Motor neuron (in vitro differentiated cells): ENCODE results near the gene MNX1. TPM values are rescaled to one million over a fixed set of nuclear protein-coding genes. Genes with fewer than 3 reads are reported as not detected.
A peak's percentile ranks its signal among the peaks of the same experiment; 100 is the strongest.

ENCODE experiments used
- ATAC-seq, 8 experiments: fragments of 200-7000 bp; cut with Tn5 transposase; replicated peaks in 6 of 8; 2 replicates each; pipeline ENCODE4 v1.8.0; 2021; ENCODE audit warnings: mild to moderate bottlenecking in 8 of 8, moderate library complexity in 8 of 8
- H3K27ac ChIP-seq, 2 donors: fragments of 250-450 bp; sonication (Bioruptor Pico); 2 replicates each; pipeline ENCODE4 v1.9.0; 2021; ENCODE audit warnings: antibody characterized with exemption in 2 of 2, mild to moderate bottlenecking in 2 of 2, moderate library complexity in 1 of 2
- H3K4me1 ChIP-seq, 2 donors: fragments of 250-450 bp; sonication (Bioruptor Pico); replicated peaks in 1 of 2; 2 replicates each; pipeline ENCODE4 v1.6.1; 2021; ENCODE audit warnings: antibody characterized with exemption in 2 of 2, mild to moderate bottlenecking in 2 of 2, moderate library complexity in 1 of 2
- H3K4me3 ChIP-seq, 5 donors: fragments of 250-450 bp; sonication (Bioruptor Pico); 2 replicates each; pipeline ENCODE4 v1.9.0; 2021; ENCODE audit warnings: antibody characterized with exemption in 5 of 5, mild to moderate bottlenecking in 5 of 5, moderate library complexity in 4 of 5
- WGBS, 10 experiments: fragments of 450-650 bp; shearing (Covaris generic); methylation state at CpG; one replicate each; pipeline ENCODE4 v1.0.0; 2022; 5-methylcytosine and 5-hydroxymethylcytosine counted together
- in situ Hi-C, 9 experiments: fragments of 400-800 bp; cut with MboI; loops; one replicate each; pipeline ENCODE4 v1.15.0; 2021; ENCODE audit warnings: low sequenced_read_pairs in 9 of 9, low pct_unique_long_range_greater_than_20kb in 2 of 9; ENCODE audit not compliant: unreplicated experiment in 9 of 9
- total RNA-seq, 8 experiments: library from RNA; unstranded; fragments of 300-600 nt; gene quantifications; 2 replicates each; pipeline versions ENCODE4 v1.2.3 to v1.2.4, GENCODE V29; 2022

The MNX1 gene
- total RNA-seq, 8 experiments from 2014 or later: 0.36 to 14.8 (median 4.3) TPM

DNA sequence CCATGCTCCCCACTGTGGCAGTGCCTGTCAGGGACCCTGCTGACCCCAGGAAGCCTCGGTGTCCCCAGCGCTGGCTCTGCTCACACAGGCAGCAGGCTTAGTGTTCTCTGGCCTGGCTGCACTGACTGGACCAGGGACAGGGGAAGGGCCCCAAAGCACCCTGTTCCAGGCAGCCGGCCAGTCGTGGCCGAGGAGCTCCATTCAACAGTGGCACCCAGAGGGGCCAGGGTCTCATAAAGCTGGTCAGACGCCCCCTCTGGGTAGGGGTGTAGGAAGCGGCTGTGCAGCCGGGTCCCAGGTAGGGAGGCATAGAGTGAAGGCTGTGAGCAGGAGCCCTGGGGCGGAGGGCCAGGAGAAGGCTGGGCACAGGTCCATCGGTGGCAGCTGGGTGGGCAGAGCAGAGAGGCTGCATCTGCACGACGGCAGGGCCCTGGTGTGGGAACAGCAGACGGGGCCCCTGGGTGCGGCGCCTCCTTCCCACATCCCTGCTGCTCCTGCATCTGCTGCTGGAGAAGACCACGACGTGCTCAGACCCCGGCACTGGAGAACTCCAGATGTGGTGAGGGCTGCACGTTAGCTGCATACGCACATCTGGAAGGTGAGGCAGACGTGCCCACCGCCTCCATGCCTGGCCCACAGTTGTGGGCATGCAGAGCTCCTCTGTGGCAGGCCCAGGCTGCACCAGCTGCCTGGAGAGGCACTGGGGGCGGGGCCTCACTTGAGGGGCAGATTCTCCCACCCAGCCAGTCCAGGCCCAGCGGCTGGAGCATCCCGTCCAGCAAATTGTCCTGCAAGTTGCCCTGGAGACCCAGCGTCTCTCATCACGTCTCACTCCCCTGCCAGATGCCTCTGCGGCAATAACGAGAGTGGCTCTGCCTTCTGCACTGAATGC lies 25.1 kb downstream of the MNX1 start:
- in situ Hi-C loops: no loop called here
- 36 to 71% (median 63%) methylated on average over 2 to 10 of the region's 29 CpGs; no CpG with 5 or more reads in 4 of the 10 experiments for WGBS, 10 experiments

DNA sequence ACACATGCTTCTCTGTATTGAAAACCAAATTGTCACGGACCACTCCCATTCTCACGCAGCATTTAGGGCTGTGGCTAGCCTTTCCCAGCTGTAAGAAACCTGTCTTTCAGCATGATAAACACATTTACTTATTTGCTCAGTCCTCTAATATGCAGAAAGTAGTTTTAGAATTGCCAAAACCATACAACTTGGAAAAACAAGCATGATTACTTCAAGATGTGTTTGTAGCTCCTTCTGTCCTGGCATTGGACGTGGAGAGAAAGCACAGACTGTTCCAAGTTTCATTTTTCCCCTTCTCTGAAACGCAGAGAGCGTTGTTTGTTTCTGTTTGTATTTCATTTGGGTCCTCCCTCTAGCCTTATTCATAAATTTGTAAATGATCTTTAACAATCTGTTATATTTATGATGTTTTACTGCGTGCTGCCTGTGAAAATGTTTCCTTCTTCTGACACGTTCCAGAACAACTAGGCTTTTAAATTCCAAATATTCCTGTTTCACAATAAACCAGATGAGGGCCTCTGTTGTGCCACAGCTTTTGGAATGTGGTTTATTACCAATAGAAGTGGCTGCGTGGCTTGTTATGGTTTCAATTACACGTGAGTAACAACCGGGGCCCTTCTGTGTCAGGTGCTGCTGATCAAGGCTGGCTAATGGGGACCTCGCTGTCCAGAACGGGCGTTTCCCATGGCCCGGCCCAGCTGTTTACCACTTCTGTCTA lies 26.1 kb downstream of the MNX1 start:
- no peak overlapping the region for H3K27ac ChIP-seq
- no peaks in the 10 kb centered on the region for H3K4me1 ChIP-seq
- 0 to 100% (median 80%) methylated on average over 2 to 14 of the region's 14 CpGs; no CpG with 5 or more reads in 1 of the 10 experiments for WGBS, 10 experiments
- H3K4me3 ChIP-seq: no peak overlapping the region
- in situ Hi-C loops: no loop called here
- peak in 3 of 8 experiments; percentile 82 to 91 (median 87) for ATAC-seq

More for the DNA sequence above, 25.1 kb downstream of the MNX1 start:
- Histone ChIP-seq H3K4me3 (no peak overlapping the region), H3K4me1 (no peaks in the 10 kb centered on the region), H3K27ac (no peak overlapping the region)
- peak in 3 of 8 experiments; percentile 22 to 86 (median 65) for ATAC-seq

DNA sequence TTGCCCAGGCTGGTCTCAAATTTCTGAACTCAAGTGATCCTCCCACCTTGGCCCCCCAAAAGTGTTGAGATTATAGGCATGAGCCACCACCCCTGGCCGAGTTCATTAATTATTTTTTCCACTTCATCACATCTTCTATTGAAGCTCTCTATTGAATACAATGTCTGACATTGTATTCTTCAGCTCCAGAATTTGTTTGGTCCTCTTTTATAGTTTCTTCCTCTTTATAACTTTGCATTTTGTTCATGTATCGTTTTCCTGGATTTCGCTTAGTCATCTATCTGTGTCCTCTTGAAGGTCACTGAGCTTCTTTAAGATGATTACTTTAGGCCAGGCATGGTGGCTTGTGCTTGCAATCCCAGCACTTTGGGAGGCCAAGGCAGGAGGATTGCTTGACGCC lies 30.8 kb downstream of the MNX1 start:
- H3K4me1 ChIP-seq: no peaks in the 10 kb centered on the region
- H3K27ac ChIP-seq: no peak overlapping the region
- WGBS, 10 experiments: 80 to 100% (median 93%) methylated on average over 1 to 4 of the region's 4 CpGs
- no peak for ATAC-seq
- in situ Hi-C loops: no loop called here
- no peak overlapping the region for H3K4me3 ChIP-seq

DNA sequence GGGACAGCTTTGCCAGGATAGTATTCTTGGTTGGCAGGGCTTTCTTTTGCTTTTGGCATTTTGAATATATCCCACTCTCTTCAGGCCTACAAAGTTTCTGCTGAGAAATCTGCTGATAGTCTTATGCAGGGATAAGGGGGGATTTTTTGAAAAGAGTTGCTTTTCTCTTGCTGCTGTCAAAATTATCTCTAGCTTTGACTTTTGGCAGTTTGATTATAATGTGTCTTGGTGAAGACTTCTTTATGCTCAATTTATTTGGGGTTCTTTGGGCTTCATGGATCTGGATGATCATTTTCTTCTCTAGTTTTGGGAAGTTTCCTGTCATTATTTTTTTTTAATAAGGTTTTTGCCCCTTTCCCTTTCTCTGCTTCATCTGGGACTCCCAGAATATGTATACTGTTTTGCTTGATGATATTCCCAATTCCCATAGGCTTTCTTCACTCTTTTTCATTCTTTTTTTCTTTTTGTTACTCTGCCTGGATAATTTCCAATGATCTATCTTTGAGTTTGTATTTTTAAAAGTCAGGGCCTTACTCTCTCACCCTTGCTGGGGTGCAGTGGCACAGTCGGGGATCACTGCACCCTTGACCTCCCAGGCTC lies 31.4 kb downstream of the MNX1 start:
- Histone ChIP-seq H3K4me1 (no peaks in the 10 kb centered on the region), H3K27ac (no peak overlapping the region), H3K4me3 (no peak overlapping the region)
- in situ Hi-C loops: no loop called here
- ATAC-seq: no peak
- WGBS, 10 experiments: 83 to 100% (median 89%) methylated on average over 1 of the region's 1 CpG; no CpG with 5 or more reads in 1 of the 10 experiments

DNA sequence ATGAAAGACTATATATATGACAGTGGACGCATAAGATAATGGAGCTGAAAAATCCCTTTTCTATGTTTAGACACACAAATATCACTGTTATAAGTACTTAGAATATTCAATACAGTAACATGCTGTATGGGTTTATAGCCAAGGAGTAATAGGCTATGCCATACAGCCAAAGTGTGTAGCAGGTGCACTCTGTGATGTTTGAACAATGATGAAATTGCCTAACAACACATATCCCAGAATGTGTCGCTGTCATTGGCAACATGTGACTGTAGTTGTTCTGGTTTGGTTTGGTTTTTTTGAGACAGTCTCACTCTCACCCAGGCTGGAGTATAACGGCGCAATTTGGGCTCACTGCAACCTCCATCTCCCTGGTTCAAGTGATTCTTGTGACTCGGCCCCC lies 34.8 kb downstream of the MNX1 start:
- in situ Hi-C loops: no loop called here
- 90 to 100% (median 100%) methylated on average over 1 to 5 of the region's 5 CpGs; no CpG with 5 or more reads in 1 of the 10 experiments for WGBS, 10 experiments
- ATAC-seq: no peak
- Histone ChIP-seq H3K4me1 (no peaks in the 10 kb centered on the region), H3K4me3 (no peak overlapping the region), H3K27ac (no peak overlapping the region)

DNA sequence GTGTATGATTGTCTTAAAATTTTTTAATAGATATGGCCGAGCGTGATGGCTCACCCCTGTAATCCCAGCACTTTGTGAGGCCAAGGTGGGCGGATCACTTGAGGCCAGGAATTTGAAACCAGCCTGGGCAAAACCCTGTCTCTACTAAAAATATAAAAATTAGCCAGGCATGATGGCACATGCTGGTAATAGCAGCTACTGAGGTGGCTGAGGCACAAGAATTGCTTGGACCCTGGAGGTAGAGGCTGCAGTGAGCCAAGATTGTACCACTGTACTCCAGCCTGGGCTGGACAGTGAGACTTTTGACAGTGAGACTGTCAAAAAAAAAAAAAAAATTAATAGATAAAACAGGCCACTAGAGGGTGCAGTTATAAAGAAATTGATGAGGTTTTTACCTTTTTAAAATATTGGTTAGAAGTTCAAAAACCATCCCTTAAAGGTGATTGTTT lies 40.5 kb downstream of the MNX1 start:
- in situ Hi-C loops: loop anchor here in 4 of 9 experiments (25.0 kb wide), 2 partner anchors 167 to 292 kb away; partner anchors contain the start of gene UBE3C (in 1 of the 4)

DNA sequence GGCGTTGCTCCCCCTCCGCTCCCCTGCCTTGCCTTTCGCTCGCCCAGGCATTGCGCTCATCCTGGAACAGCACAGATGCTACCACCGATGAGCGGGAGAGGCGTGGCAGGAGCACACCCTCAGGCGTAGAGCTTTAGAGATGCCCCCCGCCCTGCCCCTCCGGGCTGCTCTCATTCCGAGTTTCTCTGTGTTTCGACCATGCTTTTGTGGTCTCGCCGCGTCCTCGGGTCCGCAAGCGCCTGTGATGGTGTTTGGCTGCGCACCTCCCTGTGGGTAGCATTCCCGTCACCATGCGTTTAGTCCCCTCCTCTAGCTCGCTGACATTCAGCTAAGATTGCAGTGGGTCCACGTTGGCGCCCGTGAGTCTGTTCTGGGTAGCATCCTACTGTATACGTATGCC lies 42.3 kb downstream of the MNX1 start:
- no peak overlapping the region for H3K4me3 ChIP-seq
- WGBS, 10 experiments: 87 to 100% (median 95%) methylated on average over 2 to 22 of the region's 27 CpGs; no CpG with 5 or more reads in 3 of the 10 experiments
- in situ Hi-C loops: loop anchor here in 4 of 9 experiments (25.0 kb wide), 2 partner anchors 169 to 294 kb away; partner anchors contain the start of gene UBE3C (in 1 of the 4)
- no peaks in the 10 kb centered on the region for H3K4me1 ChIP-seq
- H3K27ac ChIP-seq: no peak overlapping the region
- ATAC-seq: no peak

More for the DNA sequence above, 40.5 kb downstream of the MNX1 start:
- no peak overlapping the region for H3K4me3 ChIP-seq
- H3K27ac ChIP-seq: no peak overlapping the region
- 70 to 100% (median 87%) methylated on average over 1 to 3 of the region's 3 CpGs; no CpG with 5 or more reads in 4 of the 10 experiments for WGBS, 10 experiments
- H3K4me1 ChIP-seq: no peaks in the 10 kb centered on the region
- ATAC-seq: peak in 5 of 8 experiments; percentile 21 to 76 (median 69)

DNA sequence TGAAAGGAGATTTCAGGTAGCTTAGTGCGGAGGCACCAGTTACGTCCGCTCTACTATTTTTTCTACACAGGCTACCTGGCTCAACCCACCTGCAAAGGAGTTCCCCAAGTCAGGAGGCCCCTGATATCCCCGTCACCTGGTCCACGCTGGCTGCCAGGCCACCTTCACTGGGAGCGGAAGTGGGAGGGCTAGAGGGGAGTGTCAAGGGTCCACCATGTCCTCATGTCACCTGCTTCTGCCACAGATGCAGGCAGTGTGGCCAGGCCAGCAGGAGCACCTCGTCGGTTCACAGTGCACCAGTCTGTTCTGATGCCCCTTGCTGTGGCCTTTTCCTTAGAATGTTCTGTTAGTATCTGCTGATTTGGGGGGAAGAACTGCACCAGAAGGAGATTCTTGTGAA lies 44.1 kb downstream of the MNX1 start:
- no peaks in the 10 kb centered on the region for H3K4me1 ChIP-seq
- H3K4me3 ChIP-seq: no peak overlapping the region
- no peak for ATAC-seq
- H3K27ac ChIP-seq: no peak overlapping the region
- in situ Hi-C loops: loop anchor here in 4 of 9 experiments (25.0 kb wide), 2 partner anchors 171 to 296 kb away; partner anchors contain the start of gene UBE3C (in 1 of the 4)
- 87 to 100% (median 99%) methylated on average over 1 to 7 of the region's 8 CpGs; no CpG with 5 or more reads in 4 of the 10 experiments for WGBS, 10 experiments

DNA sequence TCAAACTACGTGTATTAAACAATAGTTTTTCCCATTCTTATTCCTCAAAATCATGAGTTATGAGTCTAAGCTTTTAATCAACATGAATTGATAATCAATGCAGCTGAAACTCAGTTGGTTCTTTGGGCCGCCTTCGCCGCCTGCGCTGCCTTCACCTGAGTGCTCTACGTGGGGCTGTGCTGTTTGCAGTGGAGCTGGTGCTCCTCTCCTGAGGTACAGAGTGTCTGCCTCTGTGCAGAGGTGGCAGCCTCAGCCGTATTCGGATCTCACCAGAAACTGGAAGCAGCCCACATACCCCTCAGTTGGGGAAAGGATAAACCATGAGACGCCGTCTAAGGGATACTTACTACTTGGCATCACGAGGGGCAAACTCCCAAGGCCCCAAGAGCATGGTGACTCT lies 45.5 kb downstream of the MNX1 start:
- ATAC-seq: no peak
- in situ Hi-C loops: loop anchor here in 4 of 9 experiments (25.0 kb wide), 2 partner anchors 172 to 297 kb away; partner anchors contain the start of gene UBE3C (in 1 of the 4)
- WGBS, 10 experiments: 80 to 100% (median 98%) methylated on average over 1 to 9 of the region's 11 CpGs; no CpG with 5 or more reads in 4 of the 10 experiments

DNA sequence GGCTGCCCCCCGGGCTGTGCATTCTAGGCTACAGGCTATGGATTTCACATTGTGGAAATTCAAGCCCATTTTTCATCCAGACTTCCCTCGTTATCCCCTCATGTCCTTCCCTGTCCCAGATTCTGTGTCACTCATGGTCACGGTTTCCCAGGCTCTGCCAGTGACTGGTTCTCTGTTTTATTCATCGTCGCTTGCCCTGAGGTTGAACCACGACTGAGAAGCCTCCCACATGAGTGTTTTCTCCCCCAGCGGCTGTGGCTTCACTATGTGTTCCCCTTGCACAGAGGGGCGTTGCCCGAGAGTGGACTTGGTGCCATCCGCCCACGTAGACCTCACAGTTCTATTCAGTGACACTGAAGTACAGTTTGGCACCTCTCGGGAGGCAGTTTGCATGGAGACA lies 47.0 kb downstream of the MNX1 start:
- H3K4me3 ChIP-seq: no peak overlapping the region
- H3K4me1 ChIP-seq: no peaks in the 10 kb centered on the region
- in situ Hi-C loops: loop anchor here in 4 of 9 experiments (25.0 kb wide), 2 partner anchors 174 to 299 kb away; partner anchors contain the start of gene UBE3C (in 1 of the 4)
- WGBS, 10 experiments: 89 to 100% (median 96%) methylated on average over 1 to 12 of the region's 12 CpGs; no CpG with 5 or more reads in 4 of the 10 experiments
- no peak overlapping the region for H3K27ac ChIP-seq
- ATAC-seq: no peak

More for the DNA sequence above, 45.5 kb downstream of the MNX1 start:
- Histone ChIP-seq H3K4me3 (no peak overlapping the region), H3K27ac (no peak overlapping the region), H3K4me1 (no peaks in the 10 kb centered on the region)

DNA sequence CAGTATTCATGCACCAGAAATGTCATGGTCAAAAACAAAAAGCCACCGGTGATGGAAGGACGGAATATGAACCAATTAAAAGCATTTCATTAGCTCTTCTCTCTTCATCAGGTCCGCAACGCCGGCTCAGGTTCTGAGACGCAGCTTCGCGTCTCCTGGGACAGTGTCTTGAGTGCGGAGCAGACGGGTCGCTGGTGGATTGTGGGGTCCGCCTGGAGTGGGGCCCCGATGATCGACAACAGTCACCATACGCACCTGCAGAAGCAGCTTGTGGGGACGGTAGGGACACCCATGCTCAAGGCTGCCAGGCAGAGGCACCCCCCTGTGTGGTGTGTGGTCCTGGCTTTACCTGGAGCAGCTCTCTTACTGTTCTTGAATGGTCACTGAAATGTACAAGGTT lies 47.6 kb downstream of the MNX1 start:
- WGBS, 10 experiments: 94 to 100% (median 100%) methylated on average over 1 to 11 of the region's 16 CpGs; no CpG with 5 or more reads in 5 of the 10 experiments
- H3K4me3 ChIP-seq: no peak overlapping the region
- no peak for ATAC-seq
- in situ Hi-C loops: loop anchor here in 4 of 9 experiments (25.0 kb wide), 2 partner anchors 174 to 299 kb away; partner anchors contain the start of gene UBE3C (in 1 of the 4)
- no peak overlapping the region for H3K27ac ChIP-seq
- H3K4me1 ChIP-seq: no peaks in the 10 kb centered on the region

DNA sequence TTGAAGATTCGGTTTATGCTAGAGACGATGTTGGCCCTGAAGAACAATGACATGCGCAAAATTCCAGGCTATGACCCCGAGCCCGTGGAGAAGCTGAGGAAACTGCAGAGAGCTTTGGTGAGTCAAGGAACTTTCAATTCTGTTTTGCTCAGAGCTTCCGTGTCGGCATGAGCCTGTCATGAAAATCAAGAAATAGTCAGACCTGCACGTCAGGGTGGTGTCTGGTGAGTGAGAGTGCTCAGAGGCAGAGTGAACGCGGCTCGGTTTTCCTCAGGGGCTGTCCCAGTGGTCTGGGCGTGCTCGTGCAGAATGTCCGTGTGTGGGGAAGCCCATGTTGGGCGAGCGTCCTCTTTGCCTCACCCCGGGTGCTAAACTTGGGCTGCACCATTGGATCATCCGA lies 48.3 kb downstream of the MNX1 start:
- whole genome bisulfite sequencing, 10 experiments: 40 to 100% (median 94%) methylated on average over 1 to 15 of the region's 18 CpGs; no CpG with 5 or more reads in 2 of the 10 experiments
- in situ Hi-C loops: loop anchor here in 4 of 9 experiments (25.0 kb wide), 2 partner anchors 175 to 300 kb away; partner anchors contain the start of gene UBE3C (in 1 of the 4)

More for the DNA sequence above, 48.3 kb downstream of the MNX1 start:
- no peak for ATAC-seq
- Histone ChIP-seq H3K27ac (no peak overlapping the region), H3K4me1 (no peaks in the 10 kb centered on the region), H3K4me3 (no peak overlapping the region)
